Measurements from ENCODE around the gene SH2B3.

DNA sequence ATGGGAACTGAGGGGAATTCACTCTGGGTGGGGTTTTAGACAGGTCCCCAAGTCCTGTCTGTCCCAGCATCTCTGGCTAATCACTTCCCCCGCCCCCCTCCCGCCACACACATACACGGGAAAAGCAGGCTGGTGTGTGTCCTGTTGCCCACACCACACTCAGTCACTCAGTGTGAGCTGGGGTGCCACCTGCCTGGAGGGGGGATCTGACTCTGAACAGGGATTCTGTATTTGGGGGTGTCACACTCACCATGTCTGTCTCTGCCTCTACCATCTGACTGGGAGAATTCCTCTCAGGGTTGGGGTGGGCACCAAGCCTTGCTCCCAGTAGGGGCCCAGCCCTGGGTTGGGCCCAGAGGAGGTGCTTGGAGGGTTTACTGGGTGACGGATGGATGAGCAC, 31.1 kb downstream of the SH2B3 start:
- TF ChIP-seq EZH2 (optimal IDR thresholded peaks at IDR 0.05; ENCODE audit: low read depth, low read length) (no peak), CTCF (IDR thresholded peaks at IDR 0.05; ENCODE audit: low read length) (no peak), EZH2phosphoT487 (IDR thresholded peaks at IDR 0.05; ENCODE audit: low read length) (no peak)
